ACHN (cell line): Measurements from ENCODE around the gene NXPH1.

Experiments used
- DNase-seq: peaks from one replicate; pipeline ENCODE4 v3.0.0-alpha.2; 2015
- in situ Hi-C: cut with HindIII; loops from 2 replicates; pipeline ENCODE4 v1.10.0; 2017; ENCODE audit warnings: low sequenced_read_pairs, low pct_ligation_motif_present, low pct_unique_long_range_greater_than_20kb

The NXPH1 gene

GRCh38 chr7:8753355-8753754 is 319.9 kb downstream of the NXPH1 start:
- no peak for DNase-seq
- in situ Hi-C loops: no loop called here

GRCh38 chr7:8761731-8762130 is 328.3 kb downstream of the NXPH1 start:
- no peak for DNase-seq
- in situ Hi-C loops: no loop called here

GRCh38 chr7:8762803-8763202 is 329.4 kb downstream of the NXPH1 start:
- DNase-seq: no peak
- in situ Hi-C loops: no loop called here

GRCh38 chr7:8765374-8765773 is 332.0 kb downstream of the NXPH1 start:
- in situ Hi-C loops: no loop called here
- no peak for DNase-seq

- in situ Hi-C loops: no loop called here
- DNase-seq: no peak
Observed at GRCh38 chr7:8773518-8773917, 340.1 kb downstream of the NXPH1 start.

GRCh38 chr7:8778459-8778858 is 345.1 kb downstream of the NXPH1 start:
- in situ Hi-C loops: no loop called here
- no peak for DNase-seq

GRCh38 chr7:8781166-8781565 is 347.8 kb downstream of the NXPH1 start:
- in situ Hi-C loops: no loop called here
- DNase-seq: no peak

- in situ Hi-C loops: no loop called here
- no peak for DNase-seq
Observed at GRCh38 chr7:8783229-8783628, 349.8 kb downstream of the NXPH1 start.

- in situ Hi-C loops: no loop called here
Observed at GRCh38 chr7:8785081-8785480, 351.7 kb downstream of the NXPH1 start.

GRCh38 chr7:8800986-8801385 is 367.6 kb downstream of the NXPH1 start:
- in situ Hi-C loops: no loop called here
- no peak for DNase-seq

More at GRCh38 chr7:8785081-8785480, 351.7 kb downstream of the NXPH1 start:
- no peak for DNase-seq
